GM21619 (cell line): ENCODE measurements around the gene COPE.

ENCODE experiments used
- ATAC-seq: cut with Tn5 transposase; IDR thresholded peaks from one replicate; pipeline ENCODE4 v1.9.1; 2021; ENCODE audit not compliant: unreplicated experiment

The COPE gene

DNA sequence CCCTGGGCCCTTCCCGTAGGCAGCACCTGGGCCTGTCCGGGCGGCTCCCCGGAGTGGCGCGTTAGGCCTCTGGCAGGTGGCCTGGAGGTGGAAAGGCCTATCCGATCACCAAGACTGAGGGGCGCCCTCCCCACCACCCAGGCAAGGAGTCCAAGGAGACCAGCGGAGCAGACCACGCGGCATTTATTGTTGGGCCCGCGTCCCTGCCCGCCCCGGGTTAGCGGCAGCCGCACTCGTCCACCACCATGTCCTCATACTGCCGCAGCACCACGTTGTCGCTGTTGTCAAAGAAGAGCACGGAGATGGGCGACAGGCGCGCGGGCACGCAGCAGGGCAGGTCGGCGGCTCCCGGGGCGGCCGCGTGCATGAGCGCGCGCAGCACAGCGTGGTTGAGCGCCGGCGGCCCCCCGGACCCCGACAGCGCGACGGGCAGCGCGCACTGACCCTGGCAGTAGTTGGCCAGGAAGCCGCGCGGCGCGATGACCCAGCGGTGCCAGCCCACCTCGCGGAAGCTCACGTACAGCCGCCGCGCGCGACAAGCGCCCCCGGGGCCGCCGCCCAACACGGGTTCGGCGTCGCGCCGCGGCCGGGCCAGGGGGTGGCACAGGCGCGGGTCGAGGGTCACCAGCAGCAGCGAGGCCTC, 50.7 kb downstream of the COPE start:
- no peak for ATAC-seq

GRCh38 chr19:18867751-18868150, 51.4 kb downstream of the COPE start:
- no peak for ATAC-seq

DNA sequence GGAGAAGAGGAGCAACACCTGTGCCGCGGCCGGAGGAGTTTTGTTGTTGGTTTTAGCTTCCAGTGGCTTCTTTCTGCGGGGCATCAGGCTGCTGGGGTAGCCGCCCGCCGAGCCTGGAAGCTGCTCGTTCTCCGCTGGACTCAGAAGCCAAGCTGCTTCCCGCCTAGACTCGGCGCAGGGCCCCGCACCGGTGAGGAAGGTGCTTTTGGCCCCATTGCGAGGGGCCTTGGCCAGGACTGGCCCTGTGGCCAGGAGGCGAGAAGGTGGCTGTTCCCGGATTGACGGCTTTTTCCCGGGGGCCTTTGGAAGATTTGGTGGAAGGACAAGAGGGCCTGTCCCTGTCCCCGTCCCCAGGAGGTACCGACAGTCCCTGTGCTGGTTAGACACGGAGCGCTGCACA, 52.0 kb downstream of the COPE start:
- no peak for ATAC-seq

- ATAC-seq = no peak
Observed at GRCh38 chr19:18866800-18867123, 52.4 kb downstream of the COPE start.

DNA sequence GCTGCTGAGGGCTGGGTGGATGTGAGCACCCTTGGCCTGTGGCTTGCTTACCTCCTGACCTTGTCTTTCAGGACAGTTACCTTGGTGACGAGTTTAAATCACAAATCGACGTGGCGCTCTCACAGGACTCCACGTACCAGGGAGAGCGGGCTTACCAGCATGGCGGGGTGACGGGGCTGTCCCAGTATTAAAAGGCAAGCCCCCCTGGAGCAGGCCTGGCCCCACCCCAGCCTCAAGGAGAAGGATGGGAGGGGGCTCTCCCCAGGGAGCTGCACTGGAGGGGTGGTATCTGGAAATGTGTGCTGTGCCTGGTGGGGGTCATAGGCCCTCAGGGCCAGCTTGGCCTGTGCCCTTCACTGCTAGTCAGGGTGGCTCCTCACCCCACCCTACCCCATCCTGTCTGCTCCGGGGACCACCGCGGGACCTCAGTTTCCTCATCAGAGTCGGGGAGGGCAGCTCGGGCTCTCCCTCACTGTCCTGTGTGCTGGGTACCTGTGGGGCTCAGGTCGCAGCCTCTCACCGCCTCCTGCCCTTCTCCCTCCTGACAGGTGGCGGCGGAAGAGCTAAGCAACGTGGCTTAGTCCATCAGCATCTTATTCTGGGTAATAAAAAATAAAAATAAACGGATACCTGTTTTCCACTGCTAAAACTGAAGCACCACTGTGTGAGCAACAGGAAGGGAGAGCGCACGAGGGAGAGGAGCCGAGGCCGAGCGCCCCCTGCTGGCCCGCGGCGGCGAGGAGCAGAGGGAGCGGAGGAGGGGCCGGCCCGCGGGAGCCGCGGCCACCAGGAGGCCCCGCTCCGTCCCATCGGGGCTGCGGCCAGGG, 53.0 kb downstream of the COPE start:
- ATAC-seq = no peak

- no peak for ATAC-seq
Observed at GRCh38 chr19:18865106-18865972, 53.8 kb downstream of the COPE start.

DNA sequence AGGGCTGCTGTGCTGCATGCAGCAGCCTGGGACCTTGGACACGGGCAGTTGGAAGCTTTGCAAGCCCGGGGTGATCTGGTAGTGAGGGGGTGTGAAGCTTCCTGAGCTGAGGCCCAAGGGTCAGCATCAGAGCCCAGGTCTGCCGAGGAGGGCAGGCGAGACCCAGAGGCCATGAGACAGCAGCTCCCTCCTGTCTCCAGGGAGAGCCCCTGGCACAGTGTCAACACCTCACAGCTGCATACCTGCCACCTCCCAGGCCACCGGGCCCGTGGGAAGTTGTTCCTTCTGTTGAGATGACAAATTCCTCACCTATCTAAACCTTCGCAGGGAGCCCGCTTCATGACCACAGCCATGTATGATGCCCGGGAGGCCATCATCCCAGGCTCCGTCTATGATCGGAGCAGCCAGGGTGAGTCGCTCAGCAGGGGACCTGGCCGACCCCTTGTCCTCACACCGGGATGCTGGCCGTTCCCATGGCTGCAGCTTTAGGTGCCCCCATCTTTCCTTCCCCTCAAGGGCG, 55.3 kb downstream of the COPE start:
- ATAC-seq = no peak

DNA sequence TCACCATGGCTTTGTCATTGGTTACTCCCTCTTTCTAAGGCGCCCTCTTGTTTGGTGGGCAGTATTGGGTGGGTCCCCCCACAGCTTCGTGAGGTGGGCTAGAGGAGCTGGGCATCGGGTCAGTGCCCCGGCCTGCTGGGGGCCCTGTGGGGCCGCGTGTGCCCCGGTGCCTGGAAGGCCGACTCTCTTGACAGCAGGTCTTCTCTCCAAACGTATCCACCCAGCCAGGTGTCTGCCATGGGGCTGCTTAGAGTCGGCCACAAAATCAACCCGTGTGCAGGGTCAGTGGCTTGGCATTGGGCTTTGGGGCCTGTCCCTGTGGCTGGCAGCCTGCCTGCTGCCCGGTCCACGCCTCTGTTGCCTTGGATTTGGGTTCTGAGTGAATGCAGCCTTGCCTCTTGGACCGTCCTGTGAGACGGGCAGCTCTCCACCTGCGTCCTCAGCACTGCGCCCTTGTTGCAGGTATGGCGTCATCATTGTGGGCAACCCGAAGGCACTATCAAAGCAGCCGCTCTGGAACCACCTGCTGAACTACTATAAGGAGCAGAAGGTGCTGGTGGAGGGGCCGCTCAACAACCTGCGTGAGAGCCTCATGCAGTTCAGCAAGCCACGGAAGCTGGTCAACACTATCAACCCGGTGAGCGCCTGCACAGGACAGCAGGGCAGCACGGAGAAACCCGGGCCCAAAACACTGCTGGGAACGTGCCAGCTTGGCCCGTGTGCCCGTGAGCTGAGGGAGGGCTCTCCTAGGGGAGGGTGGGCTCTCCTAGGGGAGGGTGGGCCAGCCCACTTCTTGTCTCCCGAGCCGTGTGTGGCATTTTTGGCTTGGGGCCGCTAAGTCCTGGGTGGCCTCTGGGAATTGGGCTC, 56.0 kb downstream of the COPE start:
- no peak for ATAC-seq

DNA sequence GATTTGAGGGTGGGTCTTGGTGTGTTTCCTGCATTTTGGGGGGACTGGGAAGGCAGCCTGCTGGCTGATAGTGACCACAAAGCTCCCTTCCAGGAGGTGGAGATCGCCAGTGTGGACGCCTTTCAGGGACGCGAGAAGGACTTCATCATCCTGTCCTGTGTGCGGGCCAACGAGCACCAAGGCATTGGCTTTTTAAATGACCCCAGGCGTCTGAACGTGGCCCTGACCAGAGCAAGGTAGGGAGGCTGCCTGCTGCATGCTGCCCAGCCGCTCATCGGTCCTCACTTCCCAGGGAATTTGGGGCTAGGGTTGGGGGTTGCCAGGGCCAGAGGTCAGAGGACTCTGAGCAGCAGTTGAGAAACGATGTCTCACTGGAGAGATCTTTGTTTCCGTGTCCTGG, 57.3 kb downstream of the COPE start:
- ATAC-seq = no peak

GRCh38 chr19:18861235-18861634, 58.0 kb downstream of the COPE start:
- ATAC-seq = no peak

DNA sequence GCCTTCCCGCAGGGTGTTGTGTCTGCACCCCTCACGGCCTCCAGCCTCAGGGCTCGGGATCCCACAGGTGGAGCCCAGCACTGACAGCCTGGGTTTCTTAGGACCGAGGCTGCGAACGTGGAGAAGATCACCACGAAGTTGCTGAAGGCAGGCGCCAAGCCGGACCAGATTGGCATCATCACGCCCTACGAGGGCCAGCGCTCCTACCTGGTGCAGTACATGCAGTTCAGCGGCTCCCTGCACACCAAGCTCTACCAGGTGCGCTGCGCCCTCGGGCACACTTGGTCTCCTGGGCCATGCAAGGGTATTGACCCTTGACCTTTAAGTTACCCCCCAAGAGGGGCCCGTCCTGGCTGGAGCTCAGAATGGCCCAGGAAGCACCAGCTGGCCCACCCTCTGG, 58.5 kb downstream of the COPE start:
- no peak for ATAC-seq

- no peak for ATAC-seq
Observed at GRCh38 chr19:18860302-18860700, 58.9 kb downstream of the COPE start.

GRCh38 chr19:18859676-18860301, 59.4 kb downstream of the COPE start:
- no peak for ATAC-seq

- no peak for ATAC-seq
Observed at GRCh38 chr19:18858906-18859646, 60.1 kb downstream of the COPE start.

GRCh38 chr19:18857223-18857622, 62.0 kb downstream of the COPE start:
- ATAC-seq = no peak

DNA sequence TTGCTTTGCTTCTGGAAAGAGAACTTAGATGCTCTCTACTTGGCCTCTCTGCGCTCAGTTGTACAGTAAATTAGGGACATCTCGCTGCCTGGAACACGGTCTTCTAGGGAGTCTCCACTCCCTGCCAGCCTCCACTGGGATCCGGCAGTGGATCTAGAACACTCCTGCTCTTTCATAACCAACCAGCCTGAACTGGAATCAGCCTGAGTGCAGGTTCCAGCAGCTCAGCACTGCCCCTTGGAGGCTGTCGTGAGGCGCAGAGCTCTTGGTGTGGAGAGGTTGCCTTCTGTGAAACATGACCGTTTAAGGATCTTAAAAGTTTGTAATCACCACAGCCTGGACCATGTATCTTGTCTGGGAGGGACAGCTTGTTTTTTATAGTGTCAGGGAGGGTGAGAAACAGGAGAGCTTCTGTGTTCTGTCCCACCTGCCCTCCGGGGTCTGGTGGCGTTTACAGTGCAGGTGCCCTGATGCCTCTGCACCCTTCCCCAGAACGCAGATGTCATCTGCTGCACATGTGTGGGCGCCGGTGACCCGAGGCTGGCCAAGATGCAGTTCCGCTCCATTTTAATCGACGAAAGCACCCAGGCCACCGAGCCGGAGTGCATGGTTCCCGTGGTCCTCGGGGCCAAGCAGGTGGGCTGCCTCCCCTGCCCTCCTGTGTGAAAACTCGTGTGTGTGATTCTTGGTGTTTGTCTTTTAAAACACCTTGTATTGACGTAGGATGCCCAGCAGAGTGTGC, 62.6 kb downstream of the COPE start:
- ATAC-seq = no peak

DNA sequence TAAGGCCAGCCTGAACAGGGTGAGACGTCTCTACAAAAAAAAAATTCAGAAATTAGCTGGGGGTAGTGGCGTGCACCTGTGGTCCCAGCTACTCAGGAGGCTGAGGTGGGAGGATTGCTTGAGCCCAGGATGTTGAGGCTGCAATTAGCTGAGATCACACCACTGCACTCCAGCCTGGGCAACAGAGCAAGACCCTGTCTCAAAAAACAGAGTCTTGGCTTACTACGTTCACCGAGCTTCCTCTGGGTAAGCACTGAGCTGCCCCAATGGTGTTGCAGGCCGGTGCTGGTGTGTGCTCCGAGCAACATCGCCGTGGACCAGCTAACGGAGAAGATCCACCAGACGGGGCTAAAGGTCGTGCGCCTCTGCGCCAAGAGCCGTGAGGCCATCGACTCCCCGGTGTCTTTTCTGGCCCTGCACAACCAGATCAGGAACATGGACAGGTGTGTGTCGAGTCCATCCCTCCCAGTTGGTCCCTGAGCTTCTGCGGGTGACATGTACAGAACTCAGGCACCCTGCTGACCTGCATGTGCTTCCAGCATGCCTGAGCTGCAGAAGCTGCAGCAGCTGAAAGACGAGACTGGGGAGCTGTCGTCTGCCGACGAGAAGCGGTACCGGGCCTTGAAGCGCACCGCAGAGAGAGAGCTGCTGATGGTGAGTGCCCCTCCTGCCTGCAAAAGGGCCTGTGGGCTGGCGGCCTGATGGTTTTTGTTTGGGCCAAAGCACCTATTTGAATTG, 63.4 kb downstream of the COPE start:
- no peak for ATAC-seq

GRCh38 chr19:18854982-18855381, 64.2 kb downstream of the COPE start:
- no peak for ATAC-seq
